Left ventricle myocardium inferior (tissue), 1 donor: ENCODE measurements around the gene RPS6KA4. TPM values are rescaled to one million over a fixed set of nuclear protein-coding genes. Genes with fewer than 3 reads are reported as not detected.

Experiments used
- DNase-seq: peaks from one replicate; pipeline ENCODE4 v3.0.0-alpha.2; 2020
- H3K27ac ChIP-seq: fragments of 200-600 bp; replicated peaks from 2 replicates; pipeline ENCODE4 v1.8.0; 2021
- H3K27me3 ChIP-seq: fragments of 200-600 bp; 2 replicates; pipeline ENCODE4 v1.8.0; 2021; ENCODE audit warnings: low read depth
- H3K36me3 ChIP-seq: fragments of 200-600 bp; 2 replicates; pipeline ENCODE4 v1.8.0; 2021
- H3K4me1 ChIP-seq: fragments of 200-600 bp; 2 replicates; pipeline ENCODE4 v1.8.0; 2021
- H3K4me3 ChIP-seq: fragments of 200-600 bp; 2 replicates; pipeline ENCODE4 v1.8.0; 2021; ENCODE audit warnings: mild to moderate bottlenecking, moderate library complexity
- H3K9me3 ChIP-seq: fragments of 200-600 bp; replicated peaks from 2 replicates; pipeline ENCODE4 v1.8.0; 2021
- intact Hi-C: fragments of 100-400 bp; cut with micrococcal nuclease; formaldehyde crosslinking; loops from one replicate; pipeline ENCODE4 v1.11.0; 2022
- total RNA-seq: library from RNA; stranded (reverse); fragmentation: NEBNext Ultra II Directional; extraction: Animal tissue kit (Norgen Biotek cat#: 25700); gene quantifications from one replicate; pipeline ENCODE4 v1.2.1, GENCODE V29; 2021
- TF ChIP-seq, protein P1 (sequence below): fragments of 200-600 bp; IDR thresholded peaks from 2 replicates; pipeline ENCODE4 v1.8.0; 2021; ENCODE audit warnings: antibody characterized with exemption, mild to moderate bottlenecking, borderline replicate concordance
- donor health status: DM: no; HTN: yes; CAD: no; lungs with severe emphysema.

Gene RPS6KA4
- total RNA-seq, 1 donor from 2014 or later: 16.8 TPM

DNA sequence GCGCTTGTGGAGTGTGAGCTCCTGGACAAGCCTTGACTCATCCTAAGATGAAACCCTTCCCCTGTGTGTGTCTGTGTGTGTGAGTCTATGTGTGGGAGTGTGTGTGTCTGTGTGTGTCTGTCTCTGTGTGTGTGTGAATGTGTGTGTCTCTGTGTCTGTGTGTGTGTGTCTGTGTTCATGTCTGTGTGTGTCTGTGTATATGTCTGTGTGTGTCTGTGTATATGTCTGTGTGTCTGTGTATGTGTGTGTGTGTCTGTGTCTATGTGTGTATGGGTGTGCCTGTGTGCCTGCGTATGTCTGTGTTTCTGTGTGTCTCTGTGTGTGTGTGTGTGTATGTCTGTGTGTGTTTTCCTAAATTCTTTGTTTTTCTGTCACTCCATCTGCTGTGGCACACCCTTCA, 48.7 kb downstream of the RPS6KA4 start:
- no peak for DNase-seq
- intact Hi-C loops: no loop called here
- peaks cover 8% of the 10 kb centered on the region for H3K27me3 ChIP-seq
- H3K36me3 ChIP-seq: no peaks in the 10 kb centered on the region
- H3K4me1 ChIP-seq: peaks cover 20% of the 10 kb centered on the region
- no peak overlapping the region for H3K27ac ChIP-seq
- TF ChIP-seq, protein P1, sequence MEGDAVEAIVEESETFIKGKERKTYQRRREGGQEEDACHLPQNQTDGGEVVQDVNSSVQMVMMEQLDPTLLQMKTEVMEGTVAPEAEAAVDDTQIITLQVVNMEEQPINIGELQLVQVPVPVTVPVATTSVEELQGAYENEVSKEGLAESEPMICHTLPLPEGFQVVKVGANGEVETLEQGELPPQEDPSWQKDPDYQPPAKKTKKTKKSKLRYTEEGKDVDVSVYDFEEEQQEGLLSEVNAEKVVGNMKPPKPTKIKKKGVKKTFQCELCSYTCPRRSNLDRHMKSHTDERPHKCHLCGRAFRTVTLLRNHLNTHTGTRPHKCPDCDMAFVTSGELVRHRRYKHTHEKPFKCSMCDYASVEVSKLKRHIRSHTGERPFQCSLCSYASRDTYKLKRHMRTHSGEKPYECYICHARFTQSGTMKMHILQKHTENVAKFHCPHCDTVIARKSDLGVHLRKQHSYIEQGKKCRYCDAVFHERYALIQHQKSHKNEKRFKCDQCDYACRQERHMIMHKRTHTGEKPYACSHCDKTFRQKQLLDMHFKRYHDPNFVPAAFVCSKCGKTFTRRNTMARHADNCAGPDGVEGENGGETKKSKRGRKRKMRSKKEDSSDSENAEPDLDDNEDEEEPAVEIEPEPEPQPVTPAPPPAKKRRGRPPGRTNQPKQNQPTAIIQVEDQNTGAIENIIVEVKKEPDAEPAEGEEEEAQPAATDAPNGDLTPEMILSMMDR: no peak
- H3K9me3 ChIP-seq: no peaks in the 10 kb centered on the region
- no peak overlapping the region for H3K4me3 ChIP-seq

DNA sequence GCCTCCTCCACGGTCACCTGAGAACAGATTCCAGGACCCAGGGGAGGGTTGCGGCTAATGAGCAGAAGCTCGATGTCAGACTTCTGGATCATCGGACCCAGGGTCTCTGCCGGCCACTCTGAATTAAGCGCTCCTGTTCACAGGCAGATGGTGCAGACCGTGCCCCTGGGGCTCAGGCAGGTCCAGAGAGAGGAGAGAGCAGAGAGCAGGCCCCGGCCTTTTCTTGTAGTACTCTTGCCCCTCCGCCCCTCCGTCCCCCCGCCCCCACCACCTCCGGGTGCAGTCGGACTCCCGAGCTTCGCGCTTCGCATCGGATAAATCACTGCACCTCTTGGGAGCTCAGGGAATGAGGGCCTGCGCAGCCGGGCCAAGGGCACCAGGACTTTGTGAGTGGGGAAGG, 50.3 kb downstream of the RPS6KA4 start:
- no peak overlapping the region for H3K27ac ChIP-seq
- H3K4me1 ChIP-seq: peaks cover 20% of the 10 kb centered on the region
- H3K9me3 ChIP-seq: no peaks in the 10 kb centered on the region
- H3K36me3 ChIP-seq: no peaks in the 10 kb centered on the region
- no peak for DNase-seq
- intact Hi-C loops: no loop called here
- TF ChIP-seq, protein P1: no peak
- H3K4me3 ChIP-seq: no peak overlapping the region
- peaks cover 8% of the 10 kb centered on the region for H3K27me3 ChIP-seq

DNA sequence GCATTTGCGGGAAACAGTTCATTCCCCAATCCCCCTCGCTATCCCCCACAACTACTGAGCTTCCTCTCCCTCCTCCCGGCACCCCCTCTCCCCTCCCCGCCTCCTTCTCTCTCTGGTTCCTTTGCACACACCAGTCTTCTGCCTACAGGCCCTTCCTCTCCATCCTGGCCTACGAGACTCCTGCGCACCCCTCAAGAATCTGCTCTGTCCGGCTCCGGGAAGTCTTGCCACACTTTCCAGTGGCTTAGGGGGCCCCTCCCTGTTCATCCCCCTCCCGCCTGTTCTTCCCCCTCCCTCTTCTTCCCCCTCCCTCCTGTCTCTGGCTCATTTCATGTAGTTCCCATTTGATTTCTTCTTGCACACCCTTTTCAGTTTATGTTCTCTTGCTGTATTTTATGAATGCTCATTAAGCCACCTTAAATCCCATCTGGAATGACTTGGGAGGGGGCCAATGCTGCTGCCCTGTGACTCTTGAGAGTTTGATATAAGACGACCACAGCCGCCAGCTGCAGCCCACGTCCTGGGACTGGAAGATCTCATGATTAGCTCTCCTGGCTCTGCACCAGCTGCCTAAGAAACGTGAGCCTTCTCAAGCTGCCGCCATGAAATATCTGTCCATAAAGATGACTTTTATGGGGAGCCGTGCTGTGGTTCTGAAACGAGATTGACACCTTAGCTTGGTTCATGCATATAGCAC, 50.9 kb downstream of the RPS6KA4 start:
- Histone ChIP-seq H3K27ac (no peak overlapping the region), H3K36me3 (no peaks in the 10 kb centered on the region), H3K4me3 (no peak overlapping the region), H3K4me1 (peaks cover 20% of the 10 kb centered on the region), H3K9me3 (no peaks in the 10 kb centered on the region), H3K27me3 (peaks cover 8% of the 10 kb centered on the region)
- TF ChIP-seq, protein P1: no peak
- DNase-seq: no peak
- intact Hi-C loops: no loop called here

DNA sequence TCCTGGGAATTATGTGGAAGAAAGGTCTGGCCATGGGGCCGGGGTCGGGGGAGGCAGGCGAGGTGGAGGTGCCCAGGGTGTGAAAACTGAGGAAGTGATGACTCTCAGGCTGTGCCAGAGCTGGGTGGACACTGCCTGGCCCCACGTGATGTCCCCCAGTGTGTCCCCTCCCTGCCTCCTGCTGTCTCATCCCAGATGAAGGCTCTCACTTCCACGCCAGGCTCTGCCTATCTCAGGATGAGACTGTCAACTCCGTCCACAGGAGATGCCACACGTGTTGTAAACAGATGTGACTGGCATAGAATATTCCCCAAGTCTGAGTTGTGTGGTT, 51.4 kb downstream of the RPS6KA4 start:
- Histone ChIP-seq H3K9me3 (no peaks in the 10 kb centered on the region), H3K36me3 (no peaks in the 10 kb centered on the region), H3K27ac (no peak overlapping the region), H3K27me3 (peaks cover 8% of the 10 kb centered on the region), H3K4me3 (no peak overlapping the region), H3K4me1 (peaks cover 18% of the 10 kb centered on the region)
- intact Hi-C loops: no loop called here
- no peak for DNase-seq
- TF ChIP-seq, protein P1: no peak

DNA sequence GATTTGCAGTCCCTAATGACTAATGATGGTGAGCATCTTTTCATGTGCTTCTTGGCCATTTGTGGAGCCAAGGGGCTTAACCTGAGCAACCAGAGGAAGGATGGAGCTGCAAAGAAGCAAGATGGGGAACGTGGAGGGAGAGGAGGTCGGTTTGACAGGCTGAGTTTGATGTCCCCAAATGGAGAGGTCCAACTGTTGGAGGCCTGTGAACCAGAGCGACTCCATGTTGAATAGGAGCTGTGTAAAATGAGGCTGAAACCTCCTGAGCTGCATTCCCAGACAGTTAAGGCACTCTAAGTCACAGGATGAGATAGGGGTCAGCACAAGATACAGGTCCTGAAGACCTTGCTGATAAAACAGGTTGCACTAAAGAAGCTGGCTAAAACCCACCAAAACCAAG, 54.5 kb downstream of the RPS6KA4 start:
- TF ChIP-seq, protein P1: no peak
- intact Hi-C loops: no loop called here
- no peaks in the 10 kb centered on the region for H3K36me3 ChIP-seq
- H3K27ac ChIP-seq: no peak overlapping the region
- H3K9me3 ChIP-seq: no peaks in the 10 kb centered on the region
- no peaks in the 10 kb centered on the region for H3K4me1 ChIP-seq
- no peak overlapping the region for H3K4me3 ChIP-seq
- H3K27me3 ChIP-seq: peaks cover 8% of the 10 kb centered on the region
- no peak for DNase-seq
